Fibroblast of villous mesenchyme (primary cell): ENCODE results near the gene HOPX. TPM values are rescaled to one million over a fixed set of nuclear protein-coding genes. Genes with fewer than 3 reads are reported as not detected.

Experiments used
- DNase-seq: peaks from one replicate; pipeline ENCODE4 v3.0.0-alpha.2; 2010; ENCODE audit warnings: low read depth
- H3K4me3 ChIP-seq: 2 replicates; pipeline ENCODE4 v1.5.1; 2011; ENCODE audit warnings: low read depth, mild to moderate bottlenecking, low read length
- total RNA-seq: library from RNA; depleted of rRNA; stranded (reverse); fragments of >200 nt; gene quantifications from 2 replicates; pipeline ENCODE4 v1.2.3, GENCODE V29; 2012
- TF ChIP-seq, protein P1 (sequence below): IDR thresholded peaks from 2 replicates; pipeline ENCODE4 v1.5.1; 2012; ENCODE audit warnings: low read depth, mild to moderate bottlenecking, low read length; ENCODE audit not compliant: insufficient read depth

The HOPX gene
- total RNA-seq, 1 donor: under 0.01 TPM

DNA sequence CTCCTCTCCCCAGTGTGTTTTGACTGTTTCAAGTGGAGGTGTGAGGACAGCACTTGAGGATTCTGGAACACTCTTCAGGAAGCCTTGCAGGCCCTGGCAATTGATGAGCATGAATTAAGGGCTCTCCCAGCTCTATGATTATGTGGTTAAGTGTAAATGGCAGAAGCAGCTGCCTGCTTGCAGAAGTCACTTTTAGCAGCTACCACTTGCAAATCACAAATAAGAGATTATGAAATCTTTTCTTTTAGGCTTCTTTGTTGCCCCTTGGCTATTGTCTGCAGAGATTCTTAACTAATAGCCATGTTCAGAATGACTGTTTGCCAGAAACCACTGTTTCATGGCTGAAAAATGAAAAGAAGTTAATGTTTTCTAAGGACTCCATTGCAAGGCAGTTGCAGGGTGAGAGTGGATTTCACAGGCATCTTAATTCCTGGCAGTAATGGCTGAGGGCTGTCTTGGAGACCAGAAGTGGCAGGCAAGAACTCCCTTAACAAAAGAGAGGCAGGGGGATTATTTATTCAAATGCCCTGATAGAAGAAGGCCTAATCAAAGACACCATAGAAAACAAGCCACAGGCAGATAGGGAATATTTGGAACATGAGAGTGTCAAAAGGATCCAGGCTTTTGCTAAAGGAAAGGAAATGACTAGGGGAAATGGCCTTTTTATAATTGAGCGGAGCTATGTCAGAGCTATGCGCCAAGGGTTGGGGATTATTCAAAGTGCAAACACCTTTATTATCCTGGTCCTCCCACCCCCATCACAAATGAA, 8.3 kb upstream of the HOPX start:
- H3K4me3 ChIP-seq: no peak overlapping the region
- TF ChIP-seq, protein P1, sequence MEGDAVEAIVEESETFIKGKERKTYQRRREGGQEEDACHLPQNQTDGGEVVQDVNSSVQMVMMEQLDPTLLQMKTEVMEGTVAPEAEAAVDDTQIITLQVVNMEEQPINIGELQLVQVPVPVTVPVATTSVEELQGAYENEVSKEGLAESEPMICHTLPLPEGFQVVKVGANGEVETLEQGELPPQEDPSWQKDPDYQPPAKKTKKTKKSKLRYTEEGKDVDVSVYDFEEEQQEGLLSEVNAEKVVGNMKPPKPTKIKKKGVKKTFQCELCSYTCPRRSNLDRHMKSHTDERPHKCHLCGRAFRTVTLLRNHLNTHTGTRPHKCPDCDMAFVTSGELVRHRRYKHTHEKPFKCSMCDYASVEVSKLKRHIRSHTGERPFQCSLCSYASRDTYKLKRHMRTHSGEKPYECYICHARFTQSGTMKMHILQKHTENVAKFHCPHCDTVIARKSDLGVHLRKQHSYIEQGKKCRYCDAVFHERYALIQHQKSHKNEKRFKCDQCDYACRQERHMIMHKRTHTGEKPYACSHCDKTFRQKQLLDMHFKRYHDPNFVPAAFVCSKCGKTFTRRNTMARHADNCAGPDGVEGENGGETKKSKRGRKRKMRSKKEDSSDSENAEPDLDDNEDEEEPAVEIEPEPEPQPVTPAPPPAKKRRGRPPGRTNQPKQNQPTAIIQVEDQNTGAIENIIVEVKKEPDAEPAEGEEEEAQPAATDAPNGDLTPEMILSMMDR: no peak
- no peak for DNase-seq

DNA sequence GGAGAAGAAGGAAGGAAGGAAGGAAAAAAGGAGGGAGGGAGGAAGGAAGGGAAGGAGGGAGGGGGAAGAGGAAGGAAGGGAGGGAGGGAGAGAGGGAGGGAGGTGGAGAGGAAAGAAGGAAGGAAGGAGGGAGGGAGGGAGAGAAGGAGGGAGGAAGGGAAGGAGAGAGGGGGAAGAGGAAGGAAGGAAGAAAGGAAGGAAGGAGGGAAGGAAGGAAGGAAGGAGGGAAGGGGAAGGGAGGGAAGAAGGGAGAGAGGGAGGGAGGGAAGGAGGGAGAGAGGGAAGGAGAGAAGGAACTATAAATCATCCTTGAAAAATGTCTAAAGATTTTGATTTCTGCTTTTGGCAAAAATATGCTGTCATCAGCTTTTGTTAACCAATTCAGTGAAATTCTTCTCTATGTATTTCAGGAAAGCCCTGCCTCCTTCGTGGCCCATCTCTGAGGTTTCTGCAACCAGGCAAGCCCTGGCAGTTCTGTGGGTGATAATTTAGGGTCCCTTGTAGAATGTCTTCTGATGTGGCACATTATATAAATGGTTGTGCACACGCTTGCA, 7.1 kb upstream of the HOPX start:
- no peak for DNase-seq
- TF ChIP-seq, protein P1: no peak
- H3K4me3 ChIP-seq: no peak overlapping the region

DNA sequence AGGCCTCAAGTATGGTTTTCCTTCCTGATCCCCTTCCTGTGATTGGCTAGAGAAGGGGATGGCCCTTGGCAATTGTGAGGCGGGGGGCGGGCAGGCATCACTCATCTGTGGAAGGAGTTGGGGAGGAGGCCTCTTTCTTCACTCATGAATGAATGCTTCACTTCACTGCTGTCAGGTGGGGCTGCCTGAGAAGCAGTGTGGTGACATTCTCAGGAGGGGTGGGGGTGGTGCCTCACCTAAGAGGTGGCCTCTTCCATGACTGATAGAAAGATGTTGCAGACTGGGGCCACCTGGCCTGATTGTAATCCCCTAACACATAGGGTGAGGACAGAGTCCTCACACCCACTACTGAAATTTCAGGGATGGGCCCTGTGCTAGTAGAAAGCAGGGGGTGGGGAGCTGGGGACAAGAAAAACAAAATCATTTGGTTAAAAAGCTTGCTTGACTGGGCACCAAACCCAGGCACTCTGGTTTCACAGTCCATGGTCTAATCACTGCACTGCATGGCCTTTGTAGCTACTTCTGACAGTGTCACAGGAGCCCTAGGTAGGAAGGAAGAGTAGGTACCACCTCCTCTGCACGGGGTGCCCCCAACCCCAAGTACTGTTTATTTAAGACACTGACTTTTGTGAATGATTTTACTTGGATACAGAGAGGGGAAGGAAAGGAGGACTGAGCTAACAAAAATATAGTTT, 5.6 kb upstream of the HOPX start:
- no peak overlapping the region for H3K4me3 ChIP-seq
- no peak for DNase-seq
- TF ChIP-seq, protein P1: no peak

DNA sequence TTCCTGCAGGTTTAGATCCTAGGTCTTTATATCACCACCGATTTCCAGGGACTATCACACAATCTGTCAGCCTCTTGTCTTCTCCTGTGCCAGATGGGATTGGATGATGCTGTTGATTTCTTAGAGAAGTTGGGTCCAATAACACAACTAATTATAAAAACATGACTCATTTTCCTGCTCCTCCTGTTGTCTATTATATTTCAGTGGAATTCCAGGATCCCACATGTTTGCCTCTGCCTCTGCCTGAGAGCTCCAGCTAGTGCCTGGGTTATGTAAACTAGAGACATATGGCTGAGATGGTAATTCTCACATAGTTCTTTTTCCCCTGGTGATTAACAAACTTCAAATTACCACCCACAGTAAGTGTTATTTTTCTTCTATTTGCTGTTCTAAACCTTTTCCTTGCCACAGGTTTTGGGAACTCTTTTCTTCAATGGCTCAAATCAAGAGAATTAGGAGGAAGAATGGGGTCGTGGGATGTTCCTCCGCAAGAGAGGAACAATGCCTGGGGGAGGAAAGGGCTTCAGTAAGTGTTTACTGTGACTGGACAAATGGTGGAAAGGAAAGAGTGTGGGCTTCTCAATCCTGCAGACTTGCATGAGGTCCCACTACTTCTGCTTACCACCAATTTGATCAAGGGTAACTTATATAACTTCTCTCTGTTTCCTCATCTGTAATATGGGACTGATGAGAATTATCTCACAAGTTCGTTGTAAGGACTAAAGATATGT, 3.4 kb upstream of the HOPX start:
- DNase-seq: peak; percentile 86

DNA sequence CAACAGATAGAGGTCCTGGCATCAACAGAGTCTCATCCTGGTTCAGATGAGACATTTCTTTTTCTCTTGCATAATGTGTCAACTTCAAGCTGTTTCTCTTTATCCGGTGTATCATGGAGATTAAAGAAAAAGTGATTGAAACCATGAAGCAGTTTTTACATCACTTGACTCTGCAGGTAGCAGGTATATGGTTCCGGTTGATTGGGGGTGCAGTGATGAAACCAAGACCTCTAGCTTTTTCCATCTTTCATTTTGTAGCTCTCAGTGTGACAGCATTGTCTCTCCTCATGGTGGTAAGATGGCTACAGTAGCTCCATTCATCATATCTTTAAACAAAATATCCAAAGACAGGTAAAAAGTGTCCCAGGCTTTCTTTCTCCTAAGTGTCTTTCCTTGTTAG, 2.4 kb upstream of the HOPX start:
- DNase-seq: no peak
- H3K4me3 ChIP-seq: no peak overlapping the region
- TF ChIP-seq, protein P1: no peak

More for the DNA sequence above, 3.4 kb upstream of the HOPX start:
- TF ChIP-seq, protein P1: no peak
- no peak overlapping the region for H3K4me3 ChIP-seq

DNA sequence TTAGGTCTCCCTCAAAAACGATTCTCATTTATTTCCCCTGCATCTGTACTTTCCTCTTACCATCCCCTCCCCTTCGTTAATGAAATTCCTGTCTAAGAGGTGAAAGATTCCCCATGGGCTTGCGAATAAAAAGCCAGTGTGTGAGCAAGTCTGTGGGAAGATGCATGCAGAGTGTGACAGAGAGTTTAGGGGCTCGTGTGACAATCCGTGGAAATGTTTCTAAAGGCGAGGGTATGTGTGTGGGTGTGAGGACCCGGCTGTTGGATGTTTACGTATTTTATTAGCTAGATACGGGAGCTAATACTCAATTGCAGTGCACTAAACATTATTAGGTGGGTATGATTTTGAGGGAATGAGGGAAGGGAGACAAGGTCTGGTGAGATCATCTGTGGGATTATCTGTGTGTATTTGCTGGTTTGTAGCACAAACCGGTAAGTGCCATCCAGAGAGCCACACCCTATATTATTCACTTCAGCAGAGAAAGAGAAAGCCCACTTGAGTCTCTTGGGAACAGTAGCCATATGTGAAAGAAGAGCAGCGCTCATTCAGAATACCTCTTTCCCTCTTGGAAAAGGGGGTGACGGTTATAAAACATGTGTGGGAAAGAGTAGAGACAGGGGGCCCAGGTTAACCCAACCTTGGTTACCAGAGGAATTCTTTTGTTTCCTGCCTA, 893 bp upstream of the HOPX start:
- no peak overlapping the region for H3K4me3 ChIP-seq
- TF ChIP-seq, protein P1: no peak
- DNase-seq: no peak
